ENCODE measurements around the gene CLCN6. TPM values are rescaled to one million over a fixed set of nuclear protein-coding genes. Genes with fewer than 3 reads are reported as not detected.
A peak's percentile ranks its signal among the peaks of the same experiment; 100 is the strongest.

The CLCN6 gene
- total and polyA plus RNA-seq, 2 of the 13 experiments (the other 11 are each of a cell fraction or from before 2014, with no cell fraction given) = 14.9 to 19.3 TPM

GRCh38 chr1:11858968-11859871, 53.2 kb downstream of the CLCN6 start (continued):
- no peak for TF ChIP-seq POLR2AphosphoS2 (IDR thresholded peaks at IDR 0.05; ENCODE audit: low read depth, low read length)
- no peak for TF ChIP-seq ZNF713 (CRISPR knock-in tag; IDR thresholded peaks at IDR 0.05)
- peak; percentile 88 for TF ChIP-seq FOXO1 (CRISPR knock-in tag; IDR thresholded peaks at IDR 0.05)
- peak; percentile 91 for TF ChIP-seq ZNF12 (CRISPR knock-in tag; IDR thresholded peaks at IDR 0.05)
- peak; percentile 95 for TF ChIP-seq TGIF2 (CRISPR knock-in tag; IDR thresholded peaks at IDR 0.05)
- TF ChIP-seq, protein P1, sequence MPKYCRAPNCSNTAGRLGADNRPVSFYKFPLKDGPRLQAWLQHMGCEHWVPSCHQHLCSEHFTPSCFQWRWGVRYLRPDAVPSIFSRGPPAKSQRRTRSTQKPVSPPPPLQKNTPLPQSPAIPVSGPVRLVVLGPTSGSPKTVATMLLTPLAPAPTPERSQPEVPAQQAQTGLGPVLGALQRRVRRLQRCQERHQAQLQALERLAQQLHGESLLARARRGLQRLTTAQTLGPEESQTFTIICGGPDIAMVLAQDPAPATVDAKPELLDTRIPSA (CRISPR knock-in tag; IDR thresholded peaks at IDR 0.05; ENCODE audit: borderline replicate concordance) = no peak
- TF ChIP-seq, protein P2, sequence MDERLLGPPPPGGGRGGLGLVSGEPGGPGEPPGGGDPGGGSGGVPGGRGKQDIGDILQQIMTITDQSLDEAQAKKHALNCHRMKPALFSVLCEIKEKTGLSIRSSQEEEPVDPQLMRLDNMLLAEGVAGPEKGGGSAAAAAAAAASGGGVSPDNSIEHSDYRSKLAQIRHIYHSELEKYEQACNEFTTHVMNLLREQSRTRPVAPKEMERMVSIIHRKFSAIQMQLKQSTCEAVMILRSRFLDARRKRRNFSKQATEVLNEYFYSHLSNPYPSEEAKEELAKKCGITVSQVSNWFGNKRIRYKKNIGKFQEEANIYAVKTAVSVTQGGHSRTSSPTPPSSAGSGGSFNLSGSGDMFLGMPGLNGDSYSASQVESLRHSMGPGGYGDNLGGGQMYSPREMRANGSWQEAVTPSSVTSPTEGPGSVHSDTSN (CRISPR knock-in tag; IDR thresholded peaks at IDR 0.05) = no peak
- peak; percentile 38; the same call in 1 of the 2 replicates for TF ChIP-seq HNF4A (CRISPR knock-in tag; IDR thresholded peaks at IDR 0.05)
- peak; percentile 58 for TF ChIP-seq RAD21 (CRISPR knock-in tag; IDR thresholded peaks at IDR 0.05)
- TF ChIP-seq ZFP1 (CRISPR knock-in tag; IDR thresholded peaks at IDR 0.05) = peak; percentile 52; the same call in 1 of the 2 replicates
- TF ChIP-seq CENPT (CRISPR knock-in tag; IDR thresholded peaks at IDR 0.05; ENCODE audit: low read depth) = peak; percentile 95
- TF ChIP-seq ZNF101 (CRISPR knock-in tag; IDR thresholded peaks at IDR 0.05; ENCODE audit: borderline replicate concordance, low read depth) = 0 out of 2 replicates have a peak, but pooled peaks have one; percentile 70
- no peak for TF ChIP-seq RBM39 (IDR thresholded peaks at IDR 0.05; ENCODE audit: low read depth, low read length, poor library complexity, severe bottlenecking)
- 0 out of 2 replicates have a peak, but pooled peaks have one; percentile 23 for TF ChIP-seq TARDBP (CRISPR knock-in tag; IDR thresholded peaks at IDR 0.05)
- no peak for TF ChIP-seq FUBP1 (CRISPR knock-in tag; IDR thresholded peaks at IDR 0.05; ENCODE audit: borderline replicate concordance)
- TF ChIP-seq THAP7 (CRISPR knock-in tag; IDR thresholded peaks at IDR 0.05) = no peak
- TF ChIP-seq KLF6 (CRISPR knock-in tag; IDR thresholded peaks at IDR 0.05) = peak; percentile 99
- TF ChIP-seq MED1 (CRISPR knock-in tag; IDR thresholded peaks at IDR 0.05) = peak; percentile 85
- TF ChIP-seq YEATS2 (CRISPR knock-in tag; IDR thresholded peaks at IDR 0.05; ENCODE audit: borderline replicate concordance) = peak; percentile 84; the same call in 1 of the 2 replicates
- TF ChIP-seq ZBTB44 (CRISPR knock-in tag; IDR thresholded peaks at IDR 0.05) = peak; percentile 99

Measured in HepG2 (cell line).